Measurements from ENCODE around the gene ALPI.

DNA sequence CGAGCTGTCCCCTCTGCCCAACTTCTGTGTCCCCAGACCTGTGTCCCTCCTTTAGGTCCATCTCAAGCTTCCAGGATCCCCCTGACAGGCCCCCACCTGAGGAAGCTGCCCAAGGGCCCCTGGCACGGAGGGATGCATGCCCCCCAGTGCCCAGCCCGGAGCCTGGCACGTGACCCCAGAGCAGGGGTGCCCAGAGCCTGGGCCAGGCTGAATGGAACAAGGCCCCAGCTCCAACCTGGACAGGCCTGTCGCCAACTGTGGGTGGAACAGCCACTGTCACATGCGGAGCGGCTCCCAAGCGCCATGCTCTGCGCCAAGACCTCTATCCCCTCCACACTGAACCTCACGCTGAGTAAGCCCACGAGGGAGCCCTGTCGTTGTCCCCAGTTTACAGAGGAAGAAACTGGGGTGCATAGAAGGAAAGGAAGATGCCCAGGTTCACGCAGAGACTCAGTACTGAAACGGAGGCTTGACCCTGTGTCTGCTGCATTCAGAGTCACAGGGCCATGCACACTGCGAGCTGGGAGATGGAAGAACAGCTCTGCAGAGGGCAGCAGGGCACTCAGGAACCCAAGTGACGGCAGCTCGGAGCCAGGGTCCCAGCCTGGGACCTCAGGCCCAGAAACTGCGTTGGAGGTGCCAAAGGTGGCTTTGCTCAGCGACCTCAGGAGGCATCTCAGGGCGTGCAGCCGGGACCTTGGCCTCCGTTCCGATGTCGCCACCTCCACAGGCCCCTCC lies 37.2 kb downstream of the ALPI start:
- TF ChIP-seq, protein P1, sequence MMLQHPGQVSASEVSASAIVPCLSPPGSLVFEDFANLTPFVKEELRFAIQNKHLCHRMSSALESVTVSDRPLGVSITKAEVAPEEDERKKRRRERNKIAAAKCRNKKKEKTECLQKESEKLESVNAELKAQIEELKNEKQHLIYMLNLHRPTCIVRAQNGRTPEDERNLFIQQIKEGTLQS (IDR thresholded peaks at IDR 0.05): no peak
- TF ChIP-seq, protein P2, sequence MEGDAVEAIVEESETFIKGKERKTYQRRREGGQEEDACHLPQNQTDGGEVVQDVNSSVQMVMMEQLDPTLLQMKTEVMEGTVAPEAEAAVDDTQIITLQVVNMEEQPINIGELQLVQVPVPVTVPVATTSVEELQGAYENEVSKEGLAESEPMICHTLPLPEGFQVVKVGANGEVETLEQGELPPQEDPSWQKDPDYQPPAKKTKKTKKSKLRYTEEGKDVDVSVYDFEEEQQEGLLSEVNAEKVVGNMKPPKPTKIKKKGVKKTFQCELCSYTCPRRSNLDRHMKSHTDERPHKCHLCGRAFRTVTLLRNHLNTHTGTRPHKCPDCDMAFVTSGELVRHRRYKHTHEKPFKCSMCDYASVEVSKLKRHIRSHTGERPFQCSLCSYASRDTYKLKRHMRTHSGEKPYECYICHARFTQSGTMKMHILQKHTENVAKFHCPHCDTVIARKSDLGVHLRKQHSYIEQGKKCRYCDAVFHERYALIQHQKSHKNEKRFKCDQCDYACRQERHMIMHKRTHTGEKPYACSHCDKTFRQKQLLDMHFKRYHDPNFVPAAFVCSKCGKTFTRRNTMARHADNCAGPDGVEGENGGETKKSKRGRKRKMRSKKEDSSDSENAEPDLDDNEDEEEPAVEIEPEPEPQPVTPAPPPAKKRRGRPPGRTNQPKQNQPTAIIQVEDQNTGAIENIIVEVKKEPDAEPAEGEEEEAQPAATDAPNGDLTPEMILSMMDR (IDR thresholded peaks at IDR 0.05 in 2 of 3, conservative IDR thresholded peaks at IDR 0.05 in 1 of 3; ENCODE audit: borderline replicate concordance in 1 of 3, insufficient read depth in 1 of 3, low read depth in 2 of 3, low read length in 2 of 3): no peak
- TF ChIP-seq ZFX (IDR thresholded peaks at IDR 0.05): no peak
- TF ChIP-seq EZH2phosphoT487 (IDR thresholded peaks at IDR 0.05; ENCODE audit: borderline replicate concordance): no peak
- no peak for TF ChIP-seq TCF7L2 (IDR thresholded peaks at IDR 0.05; ENCODE audit: borderline replicate concordance, extremely low read depth, insufficient read depth, insufficient read length)
- no peak for TF ChIP-seq CBX3 (IDR thresholded peaks at IDR 0.05; ENCODE audit: low read depth)
- no peak for TF ChIP-seq YY1 (IDR thresholded peaks at IDR 0.05; ENCODE audit: extremely low read depth, insufficient replicate concordance, low read depth, low read length)
- no peak for TF ChIP-seq EZH2 (IDR thresholded peaks at IDR 0.05)
- no peak for TF ChIP-seq POLR2A (IDR thresholded peaks at IDR 0.05; ENCODE audit: borderline replicate concordance, extremely low read depth, insufficient read depth, insufficient read length)
- no peak for TF ChIP-seq SP1 (IDR thresholded peaks at IDR 0.05; ENCODE audit: low read depth)

Data from HCT116 (cell line).